ENCODE data around the gene LGALS7B.
"Not testable (repeated sequence)": the region's sequence is repeated elsewhere in the genome, so short reads cannot be mapped to it uniquely, and the experiment has no call there.

The LGALS7B gene

GRCh38 chr19:38788478-38789243, at the start of gene LGALS7B:
Gene LGALS7B, plus strand, starts transcription at chr19:38789200. Its CDS starts 27 bp downstream, at chr19:38789227.
- DNase-seq: no peak

DNA sequence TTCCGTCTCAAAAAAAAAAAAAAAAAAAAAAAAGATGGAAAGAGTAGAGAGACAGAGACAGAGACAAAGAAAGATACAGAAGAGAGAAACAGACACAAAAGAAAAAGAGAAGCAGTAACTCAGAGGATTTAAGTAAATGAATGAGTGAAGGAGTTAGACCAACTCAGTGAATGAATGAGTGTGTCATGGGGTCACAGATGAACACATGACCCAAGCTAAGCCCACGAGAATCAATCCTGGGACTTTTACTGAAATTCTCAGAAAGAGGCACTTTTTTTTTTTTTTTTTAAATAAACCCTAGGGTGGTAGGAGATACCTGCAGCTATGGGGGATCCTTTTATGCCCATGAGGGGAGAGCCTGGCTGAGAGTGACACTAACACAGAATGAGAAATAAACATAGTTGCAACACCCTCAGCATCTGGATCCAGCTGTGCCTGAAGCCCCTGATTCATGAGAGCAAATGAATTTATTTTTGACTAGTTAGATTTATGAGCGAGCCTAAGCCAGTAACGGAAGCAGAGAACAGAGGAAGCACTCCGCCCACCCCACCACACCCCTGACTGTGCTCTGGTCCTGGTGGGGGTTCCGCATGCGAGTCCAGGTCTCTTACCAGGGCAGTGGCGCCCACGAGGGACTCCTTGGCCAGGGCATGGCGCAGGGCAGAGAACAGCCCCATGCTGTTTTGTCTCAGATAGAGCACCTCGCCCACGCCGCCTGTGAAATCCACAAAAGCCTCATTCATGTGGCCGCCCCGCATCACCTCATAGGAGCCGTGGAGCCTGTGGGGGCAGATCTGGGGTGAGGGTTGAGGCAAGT, 49.4 kb upstream of the LGALS7B start:
- no peak for DNase-seq

- DNase-seq: no peak
Observed at GRCh38 chr19:38740257-38740592, 48.8 kb upstream of the LGALS7B start.

DNA sequence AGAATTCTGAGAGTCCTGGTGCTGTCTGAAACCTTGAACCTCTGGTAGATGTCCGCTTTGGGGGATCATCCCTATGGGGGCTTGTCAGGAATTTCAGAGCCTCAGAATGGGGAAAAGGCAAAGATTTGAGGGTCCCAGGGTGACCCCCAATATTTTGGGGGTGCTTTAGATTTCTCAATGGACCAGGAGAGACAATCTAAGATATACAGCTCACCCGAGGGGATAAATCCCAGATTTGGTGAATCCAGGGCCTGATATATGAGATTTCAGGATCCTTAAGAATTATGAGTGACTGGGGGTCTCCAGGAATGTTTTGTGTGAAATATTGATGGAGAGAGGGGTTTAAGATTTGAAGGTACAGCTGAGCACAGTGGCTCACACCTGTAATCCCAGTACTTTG, 48.1 kb upstream of the LGALS7B start:
- no peak for DNase-seq

DNA sequence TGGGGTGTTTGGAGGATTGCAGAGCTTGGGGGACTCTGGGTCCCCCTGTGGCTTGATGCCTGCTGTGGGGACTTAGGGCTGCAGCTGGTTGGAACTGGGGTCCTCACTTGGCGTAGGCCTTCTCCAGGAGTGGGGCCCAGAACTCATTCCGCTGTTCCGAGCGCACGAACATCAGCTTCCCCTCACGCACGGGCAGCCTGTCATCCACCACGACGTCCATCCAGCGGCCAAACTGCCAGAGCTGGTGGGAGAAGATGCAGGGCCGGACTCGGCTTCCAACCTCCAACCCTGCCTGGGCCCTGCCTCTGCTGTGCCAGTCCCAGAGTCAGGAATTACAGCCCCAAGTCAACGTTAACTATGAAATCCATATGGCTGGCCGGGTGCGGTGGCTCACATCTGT, 47.3 kb upstream of the LGALS7B start:
- DNase-seq: no peak

GRCh38 chr19:38742296-38742695, 46.7 kb upstream of the LGALS7B start:
- no peak for DNase-seq

DNA sequence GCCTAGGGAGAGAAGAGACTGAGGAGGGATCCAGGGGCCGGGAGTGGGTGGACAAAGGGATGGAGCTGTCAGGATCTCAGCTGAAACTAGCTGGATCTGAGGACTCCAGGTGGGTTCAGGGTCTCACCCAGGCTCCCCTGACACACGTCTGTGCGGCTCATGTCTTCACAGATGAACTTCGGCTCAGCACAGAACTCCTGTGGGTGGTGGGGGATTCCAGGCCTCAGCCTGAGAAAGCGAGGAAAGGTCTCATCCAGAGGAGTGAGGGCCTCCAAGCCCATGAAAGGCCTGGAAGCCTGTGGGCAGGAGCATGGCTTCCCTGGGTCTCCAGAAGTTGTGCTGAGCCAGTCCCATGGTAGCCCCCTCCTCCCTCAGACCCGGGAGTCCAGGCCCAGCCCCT, 46.1 kb upstream of the LGALS7B start:
- DNase-seq: no peak

GRCh38 chr19:38743394-38744297, 45.4 kb upstream of the LGALS7B start:
- DNase-seq: no peak

- no peak for DNase-seq
Observed at GRCh38 chr19:38744298-38744681, 44.7 kb upstream of the LGALS7B start, which contains the start of gene CAPN12. Gene CAPN12, minus strand, starts transcription at chr19:38744474. Its CDS starts 309 bp downstream, at chr19:38744165.

GRCh38 chr19:38744874-38745273, 44.1 kb upstream of the LGALS7B start:
- DNase-seq: no peak

GRCh38 chr19:38745316-38745715, 43.7 kb upstream of the LGALS7B start:
- DNase-seq: no peak

GRCh38 chr19:38753783-38754182, 35.2 kb upstream of the LGALS7B start:
- DNase-seq: not testable (repeated sequence)

DNA sequence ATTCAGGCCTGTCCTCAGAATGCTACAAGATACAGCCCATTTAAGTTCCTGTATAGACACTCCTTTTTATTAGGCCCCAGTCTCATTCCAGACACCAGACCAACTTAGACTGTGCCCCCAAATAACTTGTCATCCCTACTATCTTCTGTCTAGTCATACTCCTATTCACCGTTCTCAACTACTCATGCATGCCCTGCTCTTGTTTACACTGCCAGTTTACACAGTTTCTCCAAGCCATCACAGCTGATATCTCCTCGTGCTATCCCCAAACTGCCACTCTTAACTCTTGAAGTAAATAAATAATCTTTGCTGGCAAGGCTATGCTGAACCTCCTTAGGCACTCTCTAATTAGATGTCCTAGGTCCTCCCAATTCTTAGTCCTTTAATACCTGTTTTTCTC, 34.8 kb upstream of the LGALS7B start:
- DNase-seq: not testable (repeated sequence)

GRCh38 chr19:38759590-38760003, 29.4 kb upstream of the LGALS7B start:
- no peak for DNase-seq

- DNase-seq: not testable (repeated sequence)
Observed at GRCh38 chr19:38760805-38761517, 28.0 kb upstream of the LGALS7B start.

DNA sequence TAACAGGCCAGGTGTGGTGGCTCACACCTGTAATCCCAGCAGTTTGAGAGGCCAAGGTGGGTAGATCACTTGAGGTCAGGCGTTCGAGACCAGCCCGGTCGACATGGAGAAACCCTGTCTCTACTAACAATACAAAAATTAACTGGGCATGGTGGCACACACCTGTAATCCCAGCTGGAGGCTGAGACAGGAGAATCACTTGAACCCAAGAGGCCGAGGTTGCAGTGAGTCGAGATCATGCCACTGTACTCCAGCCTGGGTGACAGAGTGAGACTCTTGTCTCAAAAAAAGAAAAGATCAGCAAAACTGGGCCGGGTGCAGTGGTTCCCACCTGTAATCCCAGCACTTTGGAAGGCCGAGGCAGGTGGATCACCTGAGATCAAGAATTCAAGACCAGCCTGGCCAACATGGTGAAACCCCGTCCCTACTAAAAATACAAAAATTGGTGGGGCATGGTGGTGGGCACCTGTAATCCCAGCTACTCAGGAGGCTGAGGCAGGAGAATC, 27.1 kb upstream of the LGALS7B start:
- DNase-seq: not testable (repeated sequence)

DNA sequence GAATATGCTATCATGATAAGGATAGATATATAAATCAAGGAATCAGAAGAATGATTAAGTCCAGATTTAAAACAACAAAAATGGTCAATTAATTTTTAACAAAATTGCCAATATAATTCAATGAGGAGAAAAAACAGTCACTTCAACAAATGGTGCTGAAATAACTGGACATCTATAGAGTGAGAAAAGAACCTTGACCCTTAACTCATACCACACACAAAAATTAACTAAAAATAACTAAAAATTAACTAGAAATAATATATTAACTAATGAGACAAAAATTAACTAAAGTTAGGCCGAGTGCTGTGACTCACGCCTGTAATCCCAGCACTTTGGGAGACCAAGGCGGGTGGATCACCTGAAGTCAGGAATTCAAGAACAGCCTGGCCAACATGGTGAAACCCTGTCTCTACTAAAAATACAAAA, 25.2 kb upstream of the LGALS7B start:
- DNase-seq: no peak

DNA sequence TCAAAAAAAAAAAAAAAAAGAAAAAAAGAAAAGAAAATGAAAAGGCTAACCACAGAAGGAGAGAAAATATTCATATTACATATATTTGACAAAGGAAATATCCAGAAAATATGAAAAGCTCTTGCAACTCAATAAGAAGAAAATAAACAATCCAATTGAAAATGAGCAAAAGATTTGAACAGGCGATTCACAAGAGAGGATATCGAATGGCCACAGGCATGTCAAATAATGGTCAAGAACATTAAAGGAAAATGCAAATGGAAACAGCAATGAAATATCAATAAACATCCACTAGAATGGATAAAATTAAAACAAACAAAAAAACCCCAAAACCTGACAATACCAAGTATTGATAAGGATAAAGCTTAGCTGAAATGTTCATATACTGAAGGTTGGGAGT, 23.8 kb upstream of the LGALS7B start:
- DNase-seq: no peak

DNA sequence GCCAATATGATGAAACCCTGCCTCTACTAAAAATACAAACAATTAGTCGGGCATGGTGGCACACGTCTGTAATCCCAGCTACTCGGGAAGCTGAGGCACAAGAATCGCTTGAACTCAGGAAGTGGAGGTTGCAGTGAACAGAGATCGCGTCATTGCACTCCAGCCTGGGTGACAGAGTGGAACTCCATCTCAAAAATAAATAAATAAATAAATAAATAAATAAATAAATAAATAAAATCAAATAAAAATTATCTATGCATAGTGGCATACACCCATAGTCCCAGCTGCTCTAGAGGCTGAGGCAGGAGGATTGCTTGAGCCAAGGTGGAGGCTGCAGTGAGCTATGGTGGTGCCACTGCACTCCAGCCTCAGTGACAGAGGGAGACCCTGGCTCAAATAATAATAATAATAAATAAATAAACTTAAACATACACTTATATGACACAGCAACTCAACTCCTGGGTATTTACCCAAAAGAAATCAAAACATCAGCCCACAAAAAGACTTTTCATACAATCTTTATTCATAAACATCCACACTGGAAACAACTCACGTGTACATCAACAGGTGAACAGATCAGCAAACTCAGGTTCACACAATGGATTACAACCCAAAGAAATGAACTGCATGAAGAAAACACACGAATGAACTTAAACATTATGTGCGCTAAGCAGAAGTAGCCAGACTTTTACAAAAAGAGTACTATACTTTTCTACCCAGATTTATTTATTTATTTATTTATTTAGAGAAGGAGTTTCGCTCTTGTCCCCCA, 22.5 kb upstream of the LGALS7B start:
- no peak for DNase-seq

GRCh38 chr19:38769635-38770211, 19.3 kb upstream of the LGALS7B start:
- DNase-seq: peak; percentile 89

All from left hindlimb (tissue), 1 donor.